ENCODE data around the gene MTR.

The MTR gene

DNA sequence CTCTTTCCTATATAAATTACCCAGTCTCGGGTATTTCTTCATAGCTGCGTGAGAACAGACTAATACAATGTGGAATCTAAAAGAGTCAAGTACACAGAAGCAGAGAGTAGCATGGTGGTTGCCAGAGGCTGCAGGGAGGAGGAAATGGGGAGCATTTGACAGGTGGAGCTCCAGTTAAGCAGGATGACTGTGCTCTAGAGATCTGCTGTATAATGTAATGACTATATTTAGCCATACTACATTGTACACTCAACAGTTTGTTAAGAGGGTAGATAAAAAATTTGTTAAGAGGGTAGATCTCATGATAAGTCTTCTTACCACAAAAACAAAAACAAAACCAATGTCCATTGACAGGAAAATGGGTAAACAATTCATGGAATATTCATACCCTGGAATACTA lies 127.1 kb downstream of the MTR start:
- CTCF ChIA-PET = no interaction called here
- H3K4me3 ChIP-seq (ENCODE audit: control insufficient read depth in 1 of 7, extremely low read depth in 1 of 7, insufficient read depth in 4 of 7, low read depth in 2 of 7, low read length in 6 of 7) = no peak overlapping the region
- POLR2A ChIA-PET = no interaction called here
- H3K27ac ChIP-seq (ENCODE audit: insufficient read depth in 1 of 2, low read depth in 1 of 2, low read length in 2 of 2, poor library complexity in 1 of 2, severe bottlenecking in 2 of 2) = no peak overlapping the region
- DNase-seq = no peak
- H3K9me3 ChIP-seq (ENCODE audit: control extremely low read depth in 1 of 5, control insufficient read depth in 4 of 5, insufficient read depth in 2 of 5, low read depth in 1 of 5, low read length in 4 of 5) = peaks cover 0 to 8% (median 0%) of the 10 kb centered on the region in 5 experiments
- H3K4me1 ChIP-seq (ENCODE audit: control extremely low read depth in 1 of 4, control insufficient read depth in 4 of 4, insufficient read depth in 4 of 4, low read length in 3 of 4) = no peaks in the 10 kb centered on the region
- WGBS (ENCODE audit: insufficient coverage) = no CpG with 5 or more reads among the region's 2 CpGs
- no peaks in the 10 kb centered on the region for H3K36me3 ChIP-seq (ENCODE audit: control insufficient read depth in 4 of 4, insufficient read depth in 4 of 4, low read length in 3 of 4)
- H3K27me3 ChIP-seq (replicated peaks in 2 of 5; ENCODE audit: control insufficient read depth in 4 of 5, insufficient read depth in 5 of 5, low read length in 4 of 5) = peaks cover 0 to 2% (median 0%) of the 10 kb centered on the region in 5 experiments

GRCh38 chr1:236925386-236925785 lies 130.3 kb downstream of the MTR start:
- Histone ChIP-seq H3K27me3 (replicated peaks in 2 of 5; ENCODE audit: control insufficient read depth in 4 of 5, insufficient read depth in 5 of 5, low read length in 4 of 5) (peaks cover 0 to 2% (median 0%) of the 10 kb centered on the region in 5 experiments), H3K9me3 (ENCODE audit: control extremely low read depth in 1 of 5, control insufficient read depth in 4 of 5, insufficient read depth in 2 of 5, low read depth in 1 of 5, low read length in 4 of 5) (peaks cover 0 to 6% (median 0%) of the 10 kb centered on the region in 5 experiments), H3K4me1 (ENCODE audit: control extremely low read depth in 1 of 4, control insufficient read depth in 4 of 4, insufficient read depth in 4 of 4, low read length in 3 of 4) (no peaks in the 10 kb centered on the region), H3K27ac (ENCODE audit: insufficient read depth in 1 of 2, low read depth in 1 of 2, low read length in 2 of 2, poor library complexity in 1 of 2, severe bottlenecking in 2 of 2) (no peak overlapping the region), H3K4me3 (ENCODE audit: control insufficient read depth in 1 of 7, extremely low read depth in 1 of 7, insufficient read depth in 4 of 7, low read depth in 2 of 7, low read length in 6 of 7) (no peak overlapping the region), H3K36me3 (ENCODE audit: control insufficient read depth in 4 of 4, insufficient read depth in 4 of 4, low read length in 3 of 4) (no peaks in the 10 kb centered on the region)
- WGBS (ENCODE audit: insufficient coverage) = 82% methylated on average over 4 of the region's 4 CpGs
- ChIA-PET POLR2A (no interaction called here), CTCF (no interaction called here)
- DNase-seq = no peak

- Histone ChIP-seq H3K36me3 (ENCODE audit: control insufficient read depth in 4 of 4, insufficient read depth in 4 of 4, low read length in 3 of 4) (no peaks in the 10 kb centered on the region), H3K27ac (ENCODE audit: insufficient read depth in 1 of 2, low read depth in 1 of 2, low read length in 2 of 2, poor library complexity in 1 of 2, severe bottlenecking in 2 of 2) (no peak overlapping the region), H3K27me3 (replicated peaks in 2 of 5; ENCODE audit: control insufficient read depth in 4 of 5, insufficient read depth in 5 of 5, low read length in 4 of 5) (no peaks in the 10 kb centered on the region), H3K4me3 (ENCODE audit: control insufficient read depth in 1 of 7, extremely low read depth in 1 of 7, insufficient read depth in 4 of 7, low read depth in 2 of 7, low read length in 6 of 7) (no peak overlapping the region), H3K9me3 (ENCODE audit: control extremely low read depth in 1 of 5, control insufficient read depth in 4 of 5, insufficient read depth in 2 of 5, low read depth in 1 of 5, low read length in 4 of 5) (peaks cover 0 to 6% (median 0%) of the 10 kb centered on the region in 5 experiments), H3K4me1 (ENCODE audit: control extremely low read depth in 1 of 4, control insufficient read depth in 4 of 4, insufficient read depth in 4 of 4, low read length in 3 of 4) (no peaks in the 10 kb centered on the region)
- 98% methylated on average over 4 of the region's 4 CpGs for WGBS (ENCODE audit: insufficient coverage)
- ChIA-PET POLR2A (no interaction called here), CTCF (no interaction called here)
- DNase-seq = no peak
Observed at GRCh38 chr1:236930503-236930902, 135.4 kb downstream of the MTR start.

GRCh38 chr1:236938760-236939159 lies 143.7 kb downstream of the MTR start:
- Histone ChIP-seq H3K36me3 (ENCODE audit: control insufficient read depth in 4 of 4, insufficient read depth in 4 of 4, low read length in 3 of 4) (no peaks in the 10 kb centered on the region), H3K4me1 (ENCODE audit: control extremely low read depth in 1 of 4, control insufficient read depth in 4 of 4, insufficient read depth in 4 of 4, low read length in 3 of 4) (no peaks in the 10 kb centered on the region), H3K4me3 (ENCODE audit: control insufficient read depth in 1 of 7, extremely low read depth in 1 of 7, insufficient read depth in 4 of 7, low read depth in 2 of 7, low read length in 6 of 7) (no peak overlapping the region), H3K27ac (ENCODE audit: insufficient read depth in 1 of 2, low read depth in 1 of 2, low read length in 2 of 2, poor library complexity in 1 of 2, severe bottlenecking in 2 of 2) (no peak overlapping the region), H3K27me3 (replicated peaks in 2 of 5; ENCODE audit: control insufficient read depth in 4 of 5, insufficient read depth in 5 of 5, low read length in 4 of 5) (peaks cover 0 to 2% (median 0%) of the 10 kb centered on the region in 5 experiments), H3K9me3 (ENCODE audit: control extremely low read depth in 1 of 5, control insufficient read depth in 4 of 5, insufficient read depth in 2 of 5, low read depth in 1 of 5, low read length in 4 of 5) (peaks cover 0 to 3% (median 0%) of the 10 kb centered on the region in 5 experiments)
- WGBS (ENCODE audit: insufficient coverage) = 96% methylated on average over 4 of the region's 5 CpGs
- no peak for DNase-seq
- ChIA-PET CTCF (no interaction called here), POLR2A (no interaction called here)

GRCh38 chr1:236942431-236942830 lies 147.3 kb downstream of the MTR start:
- peaks cover 0 to 4% (median 0%) of the 10 kb centered on the region in 5 experiments for H3K27me3 ChIP-seq (replicated peaks in 2 of 5; ENCODE audit: control insufficient read depth in 4 of 5, insufficient read depth in 5 of 5, low read length in 4 of 5)
- CTCF ChIA-PET = no interaction called here
- H3K27ac ChIP-seq (ENCODE audit: insufficient read depth in 1 of 2, low read depth in 1 of 2, low read length in 2 of 2, poor library complexity in 1 of 2, severe bottlenecking in 2 of 2) = no peak overlapping the region
- no peak overlapping the region for H3K4me3 ChIP-seq (ENCODE audit: control insufficient read depth in 1 of 7, extremely low read depth in 1 of 7, insufficient read depth in 4 of 7, low read depth in 2 of 7, low read length in 6 of 7)
- POLR2A ChIA-PET = no interaction called here
- H3K9me3 ChIP-seq (ENCODE audit: control extremely low read depth in 1 of 5, control insufficient read depth in 4 of 5, insufficient read depth in 2 of 5, low read depth in 1 of 5, low read length in 4 of 5) = peaks cover 0 to 3% (median 0%) of the 10 kb centered on the region in 5 experiments
- no peaks in the 10 kb centered on the region for H3K4me1 ChIP-seq (ENCODE audit: control extremely low read depth in 1 of 4, control insufficient read depth in 4 of 4, insufficient read depth in 4 of 4, low read length in 3 of 4)
- H3K36me3 ChIP-seq (ENCODE audit: control insufficient read depth in 4 of 4, insufficient read depth in 4 of 4, low read length in 3 of 4) = no peaks in the 10 kb centered on the region
- DNase-seq = no peak

GRCh38 chr1:236944556-236944955 lies 149.5 kb downstream of the MTR start:
- peaks cover 0 to 3% (median 0%) of the 10 kb centered on the region in 5 experiments for H3K9me3 ChIP-seq (ENCODE audit: control extremely low read depth in 1 of 5, control insufficient read depth in 4 of 5, insufficient read depth in 2 of 5, low read depth in 1 of 5, low read length in 4 of 5)
- ChIA-PET POLR2A (no interaction called here), CTCF (no interaction called here)
- H3K4me3 ChIP-seq (ENCODE audit: control insufficient read depth in 1 of 7, extremely low read depth in 1 of 7, insufficient read depth in 4 of 7, low read depth in 2 of 7, low read length in 6 of 7) = no peak overlapping the region
- WGBS (ENCODE audit: insufficient coverage) = no CpG with 5 or more reads among the region's 2 CpGs
- no peaks in the 10 kb centered on the region for H3K4me1 ChIP-seq (ENCODE audit: control extremely low read depth in 1 of 4, control insufficient read depth in 4 of 4, insufficient read depth in 4 of 4, low read length in 3 of 4)
- no peak for DNase-seq
- no peaks in the 10 kb centered on the region for H3K36me3 ChIP-seq (ENCODE audit: control insufficient read depth in 4 of 4, insufficient read depth in 4 of 4, low read length in 3 of 4)
- H3K27me3 ChIP-seq (replicated peaks in 2 of 5; ENCODE audit: control insufficient read depth in 4 of 5, insufficient read depth in 5 of 5, low read length in 4 of 5) = peaks cover 0 to 4% (median 0%) of the 10 kb centered on the region in 5 experiments
- no peak overlapping the region for H3K27ac ChIP-seq (ENCODE audit: insufficient read depth in 1 of 2, low read depth in 1 of 2, low read length in 2 of 2, poor library complexity in 1 of 2, severe bottlenecking in 2 of 2)

- Histone ChIP-seq H3K27me3 (replicated peaks in 2 of 5; ENCODE audit: control insufficient read depth in 4 of 5, insufficient read depth in 5 of 5, low read length in 4 of 5) (peaks cover 0 to 4% (median 0%) of the 10 kb centered on the region in 5 experiments), H3K4me3 (ENCODE audit: control insufficient read depth in 1 of 7, extremely low read depth in 1 of 7, insufficient read depth in 4 of 7, low read depth in 2 of 7, low read length in 6 of 7) (no peak overlapping the region), H3K27ac (ENCODE audit: insufficient read depth in 1 of 2, low read depth in 1 of 2, low read length in 2 of 2, poor library complexity in 1 of 2, severe bottlenecking in 2 of 2) (no peak overlapping the region), H3K4me1 (ENCODE audit: control extremely low read depth in 1 of 4, control insufficient read depth in 4 of 4, insufficient read depth in 4 of 4, low read length in 3 of 4) (no peaks in the 10 kb centered on the region), H3K36me3 (ENCODE audit: control insufficient read depth in 4 of 4, insufficient read depth in 4 of 4, low read length in 3 of 4) (no peaks in the 10 kb centered on the region), H3K9me3 (ENCODE audit: control extremely low read depth in 1 of 5, control insufficient read depth in 4 of 5, insufficient read depth in 2 of 5, low read depth in 1 of 5, low read length in 4 of 5) (peaks cover 0 to 3% (median 0%) of the 10 kb centered on the region in 5 experiments)
- POLR2A ChIA-PET = no interaction called here
- 100% methylated on average over 1 of the region's 3 CpGs for WGBS (ENCODE audit: insufficient coverage)
- no peak for DNase-seq
- CTCF ChIA-PET = no interaction called here
Observed at GRCh38 chr1:236945002-236945401, 149.9 kb downstream of the MTR start.
